NCI-H2196 treated with DMSO at 0.1 percent for 48 hours (cell line): ENCODE measurements around the gene ATXN7L3.
"Not testable (repeated sequence)": the region's sequence is repeated elsewhere in the genome, so short reads cannot be mapped to it uniquely, and the experiment has no call there.

Experiments
- DNase-seq: peaks from one replicate; lab custom pipeline; 2025; ENCODE audit not compliant: unreplicated experiment; lab: John Stamatoyannopoulos, UW

The ATXN7L3 gene, protein sequence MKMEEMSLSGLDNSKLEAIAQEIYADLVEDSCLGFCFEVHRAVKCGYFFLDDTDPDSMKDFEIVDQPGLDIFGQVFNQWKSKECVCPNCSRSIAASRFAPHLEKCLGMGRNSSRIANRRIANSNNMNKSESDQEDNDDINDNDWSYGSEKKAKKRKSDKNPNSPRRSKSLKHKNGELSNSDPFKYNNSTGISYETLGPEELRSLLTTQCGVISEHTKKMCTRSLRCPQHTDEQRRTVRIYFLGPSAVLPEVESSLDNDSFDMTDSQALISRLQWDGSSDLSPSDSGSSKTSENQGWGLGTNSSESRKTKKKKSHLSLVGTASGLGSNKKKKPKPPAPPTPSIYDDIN

DNA sequence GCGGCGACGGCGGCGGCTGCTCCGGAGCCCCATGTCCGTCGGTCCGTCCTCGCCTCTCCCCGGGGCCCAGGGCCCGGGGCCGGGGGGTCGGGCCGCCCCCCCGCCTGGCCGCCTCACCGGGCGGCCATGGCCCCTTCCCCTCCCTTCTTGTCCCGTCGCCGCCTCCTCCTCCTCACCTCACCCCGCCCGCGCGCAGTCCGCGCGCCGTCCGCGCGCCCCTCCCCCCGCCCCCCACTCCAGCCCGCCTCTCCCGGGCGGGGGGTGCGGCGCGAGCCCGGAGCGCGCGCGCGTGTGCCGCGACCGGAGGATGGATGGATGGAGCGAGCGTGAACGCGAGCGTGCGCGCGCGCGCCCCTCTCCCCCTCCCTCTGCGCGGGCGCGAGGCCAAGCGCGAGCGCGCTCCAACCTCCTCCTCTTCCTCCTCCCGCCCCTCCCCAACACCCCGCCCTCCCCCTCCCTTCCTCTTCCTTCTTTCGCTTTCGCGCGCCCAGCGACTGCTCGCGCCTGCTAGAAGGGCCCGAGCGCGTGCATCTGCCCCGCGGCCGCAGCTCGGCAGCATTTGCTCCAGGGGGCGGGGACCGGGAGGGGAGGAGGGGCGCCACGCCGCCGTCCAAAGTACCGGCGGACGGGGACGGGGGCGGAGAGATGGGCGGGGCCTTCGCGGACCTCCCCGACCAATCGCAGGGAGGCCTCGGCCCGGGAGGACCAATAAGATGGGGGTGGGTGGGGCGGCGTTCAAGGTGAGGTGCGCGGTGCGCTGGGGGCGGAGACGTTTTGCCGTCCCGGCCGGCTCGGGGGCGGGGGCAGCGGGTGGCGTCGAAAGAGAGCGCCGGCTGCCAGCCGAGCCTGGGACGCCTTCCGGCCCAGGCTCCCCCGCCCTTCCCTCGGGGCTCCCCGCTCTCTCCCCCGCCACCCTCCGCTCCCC is at the start of gene ATXN7L3:
Gene ATXN7L3 (minus strand): TSS at position 332 of the 925 bp plus-strand sequence. CDS start 1,814 bp downstream, outside the sequence.
- peak; percentile 96 for DNase-seq

DNA sequence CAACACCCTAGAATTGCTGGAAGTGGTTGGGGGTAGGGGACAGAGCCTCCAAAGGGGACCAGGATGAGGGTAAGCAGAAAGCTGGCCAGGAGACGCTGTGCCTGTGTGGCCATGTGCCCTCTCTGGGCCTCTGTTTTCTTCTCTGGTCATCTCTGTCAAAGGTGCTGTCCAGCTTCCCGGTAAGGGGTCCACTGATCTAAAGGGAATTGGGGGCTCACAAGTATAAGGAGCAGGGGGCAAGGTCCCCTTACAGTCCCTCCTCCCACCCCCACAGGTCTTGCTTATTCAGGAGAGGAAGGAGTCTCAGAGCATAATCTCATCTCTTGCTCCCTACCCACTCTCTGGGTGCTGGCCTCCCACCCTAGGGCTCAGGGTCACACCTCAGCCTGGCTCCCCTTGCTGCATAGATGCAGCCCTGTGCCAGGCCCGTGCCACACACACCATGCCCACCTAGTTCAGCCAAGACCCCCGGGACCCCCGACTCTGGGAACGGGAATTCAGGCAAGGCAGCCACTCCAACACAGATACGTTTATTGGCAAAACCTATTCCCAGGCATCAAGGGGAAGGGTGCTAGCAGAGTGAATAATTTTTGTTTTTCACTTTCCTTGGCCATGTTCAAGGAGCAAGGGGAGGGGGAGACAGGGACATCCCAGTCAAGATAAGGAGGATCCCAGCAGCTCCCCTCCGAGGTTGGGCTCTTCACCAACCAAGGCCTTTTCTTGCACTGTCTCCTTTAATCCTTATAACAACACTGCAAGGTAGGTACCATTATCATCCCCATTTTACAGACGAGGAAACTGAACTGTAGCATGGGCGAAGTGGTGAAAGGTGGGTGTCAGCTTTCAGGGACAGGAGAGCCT is 48.4 kb upstream of the ATXN7L3 start:
- DNase-seq, result no peak

DNA sequence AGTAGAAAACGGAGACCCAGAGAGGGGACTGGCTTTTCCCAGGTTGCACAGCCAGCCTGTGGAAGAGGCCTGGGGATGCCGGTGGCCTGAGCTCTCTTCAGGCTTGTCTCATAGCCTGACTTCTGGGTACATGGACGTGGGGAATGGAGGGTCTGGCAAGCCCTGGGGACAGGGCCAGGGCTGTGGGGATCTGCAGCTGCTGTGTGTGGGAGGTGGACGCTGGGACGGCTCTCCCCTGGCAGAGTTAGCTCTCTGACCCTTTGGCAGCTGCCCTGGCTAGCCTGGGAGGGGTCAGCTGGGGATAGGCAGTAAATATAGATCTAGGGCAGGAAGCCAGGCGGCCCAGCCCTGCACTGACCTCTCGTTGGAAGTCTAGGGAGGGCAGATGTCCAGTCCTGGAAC is 47.8 kb upstream of the ATXN7L3 start:
- no peak for DNase-seq

DNA sequence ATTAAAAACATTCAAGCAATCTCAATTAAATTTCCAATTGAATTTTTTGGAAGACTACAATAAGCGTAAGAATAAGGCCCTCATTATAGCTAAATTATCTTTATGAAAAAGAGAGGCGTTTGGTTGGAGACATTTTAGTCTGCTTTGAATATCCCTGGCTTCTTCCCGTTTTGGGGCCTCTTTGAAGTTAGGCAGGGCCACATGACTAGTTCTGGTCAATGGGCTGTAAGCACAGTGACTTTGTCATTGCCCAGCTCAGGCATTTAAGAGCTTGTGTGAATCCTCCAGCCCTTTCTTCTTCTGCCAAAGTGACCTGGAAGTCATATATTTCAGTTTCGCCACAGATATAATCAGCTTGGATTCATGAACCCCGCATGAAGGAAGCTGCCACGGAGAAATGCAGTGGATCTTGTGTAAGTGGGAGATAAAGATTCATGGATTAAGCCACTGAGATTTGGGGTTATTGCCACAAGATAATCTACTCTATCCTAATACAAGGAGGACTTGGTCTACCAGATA is 41.5 kb upstream of the ATXN7L3 start:
- DNase-seq, result no peak

DNA sequence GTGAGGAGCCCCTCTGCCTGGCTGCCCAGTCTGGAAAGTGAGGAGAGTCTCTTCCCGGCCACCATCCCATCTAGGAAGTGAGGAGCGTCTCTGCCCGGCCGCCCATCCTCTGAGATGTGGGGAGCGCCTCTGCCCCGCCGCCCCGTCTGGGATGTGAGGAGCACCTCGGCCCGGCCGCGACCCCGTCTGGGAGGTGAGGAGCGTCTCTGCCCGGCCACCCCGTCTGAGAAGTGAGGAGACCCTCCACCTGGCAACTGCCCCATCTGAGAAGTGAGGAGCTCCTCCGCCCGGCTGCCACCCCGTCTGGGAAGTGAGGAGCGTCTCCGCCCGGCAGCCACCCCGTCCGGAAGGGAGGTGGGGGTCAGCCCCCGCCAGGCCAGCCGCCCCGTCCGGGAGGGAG is 38.2 kb upstream of the ATXN7L3 start:
- not testable (repeated sequence) for DNase-seq

DNA sequence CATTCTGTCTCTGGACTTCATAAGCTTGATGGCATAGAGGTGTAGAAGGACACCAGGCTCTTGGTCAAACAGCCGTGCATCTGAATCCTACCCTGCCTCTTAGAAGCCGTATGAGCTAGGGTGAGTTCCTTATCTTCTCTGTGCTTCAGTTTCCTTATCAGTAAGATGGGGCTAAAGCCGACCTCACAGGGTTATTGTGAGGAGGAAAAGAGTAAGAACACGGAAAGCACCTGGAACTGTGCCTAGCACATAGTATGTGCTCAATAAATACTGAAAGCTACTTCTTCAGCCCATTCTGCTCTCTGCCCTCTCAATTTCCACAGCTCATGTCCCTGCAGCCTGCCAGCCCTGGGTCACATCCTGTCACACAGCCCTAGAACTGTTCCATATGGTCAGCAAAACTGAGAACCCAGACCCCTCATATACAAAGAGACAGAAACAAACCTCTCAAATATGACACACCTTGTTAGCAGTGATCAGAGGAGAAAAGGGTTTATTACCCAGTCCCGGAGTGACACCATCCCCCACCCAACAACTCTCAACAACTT is 36.8 kb upstream of the ATXN7L3 start:
- no peak for DNase-seq

DNA sequence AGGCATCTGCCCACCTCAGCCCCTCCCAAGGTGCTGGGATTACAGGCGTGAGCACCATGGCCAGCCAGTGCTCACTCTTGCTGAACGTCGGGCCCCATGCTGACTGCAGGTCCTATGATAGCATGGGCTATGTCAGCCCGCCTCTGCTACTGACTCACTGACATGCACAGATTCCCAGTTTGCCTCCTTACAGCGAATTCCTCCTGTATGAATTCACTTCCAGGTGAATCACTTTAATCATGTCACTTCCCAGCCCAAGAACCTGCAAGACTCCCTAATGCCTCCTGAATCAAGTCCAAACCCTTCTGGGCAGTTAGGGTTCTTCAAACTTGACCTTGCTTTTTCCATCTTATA is 35.9 kb upstream of the ATXN7L3 start:
- no peak for DNase-seq

DNA sequence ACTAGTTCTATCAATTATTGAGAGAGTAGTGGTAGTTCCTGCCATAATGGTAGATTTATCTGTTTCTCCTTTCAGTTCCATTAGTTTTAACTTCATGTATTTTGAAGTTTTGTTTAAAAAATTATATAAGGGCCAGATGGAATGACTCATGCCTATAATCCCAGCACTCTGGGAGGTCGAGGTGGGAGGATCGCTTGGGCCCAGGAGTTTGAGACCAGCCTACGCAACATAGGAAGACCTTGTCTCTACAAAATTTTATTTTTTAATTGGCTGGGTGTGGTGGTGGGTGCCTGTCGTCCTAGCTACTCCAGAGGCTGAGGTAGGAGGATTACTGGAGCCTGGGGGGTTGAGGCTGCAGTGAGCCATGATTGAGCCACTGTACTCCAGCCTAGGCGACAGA is 33.9 kb upstream of the ATXN7L3 start:
- no peak for DNase-seq

DNA sequence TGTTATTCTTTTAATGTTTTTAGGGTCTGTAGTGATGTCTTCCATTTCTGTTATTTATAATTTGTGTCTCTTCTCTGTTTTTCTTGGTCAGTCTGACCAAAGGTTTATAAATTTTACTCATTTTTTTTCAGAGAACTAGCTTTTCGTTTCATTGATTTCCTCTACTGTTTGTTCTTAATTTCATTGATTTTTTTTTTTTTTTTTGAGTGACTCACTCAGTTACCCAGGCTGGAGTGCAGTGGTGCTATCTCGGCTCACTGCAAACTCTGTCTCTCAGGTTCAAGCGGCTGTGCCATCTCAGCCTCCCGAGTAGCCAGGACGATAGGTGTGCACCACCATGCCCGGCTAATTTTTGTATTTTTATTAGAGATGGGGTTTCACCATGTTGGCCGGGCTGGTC is 32.4 kb upstream of the ATXN7L3 start:
- DNase-seq, result no peak

DNA sequence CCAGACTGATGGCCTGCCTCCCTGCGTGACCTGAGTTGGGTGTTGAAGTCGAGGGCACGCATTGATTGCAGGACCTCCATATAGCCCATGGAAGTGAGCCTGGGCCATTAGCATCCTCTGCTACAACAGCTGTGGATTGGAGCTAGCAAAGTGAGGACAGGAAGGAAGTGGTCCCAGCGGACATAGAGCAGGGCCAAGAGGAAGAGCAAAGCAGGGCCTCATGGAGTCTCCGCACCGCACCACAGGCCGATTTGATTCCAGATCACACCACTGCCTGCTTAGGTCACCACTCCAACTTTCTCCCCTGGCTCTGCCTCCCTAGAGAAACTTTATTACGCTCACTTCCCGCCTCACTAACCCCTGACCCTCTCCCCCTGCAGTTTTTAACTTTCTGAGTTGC is 30.5 kb upstream of the ATXN7L3 start:
- DNase-seq, result no peak

DNA sequence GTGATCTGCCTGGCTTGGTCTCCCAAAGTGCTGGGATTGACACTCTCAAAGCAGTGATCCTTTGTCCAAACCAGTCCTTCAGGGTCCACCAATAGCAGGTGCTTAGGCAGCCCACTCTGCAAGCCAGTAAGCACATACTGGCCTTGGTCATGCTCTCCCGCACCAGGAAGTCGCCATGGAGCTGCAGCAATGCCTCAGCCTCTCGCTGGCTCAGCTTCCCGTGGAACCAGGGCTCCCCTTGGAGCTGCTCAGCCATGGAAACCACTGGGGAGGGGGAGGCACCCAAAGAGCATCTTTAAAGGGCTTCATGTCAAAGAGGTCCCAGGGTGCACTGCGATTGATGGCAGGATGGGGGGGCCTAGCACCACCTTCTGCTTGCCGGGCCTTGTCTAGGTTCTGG is 29.4 kb upstream of the ATXN7L3 start:
- DNase-seq, result no peak

DNA sequence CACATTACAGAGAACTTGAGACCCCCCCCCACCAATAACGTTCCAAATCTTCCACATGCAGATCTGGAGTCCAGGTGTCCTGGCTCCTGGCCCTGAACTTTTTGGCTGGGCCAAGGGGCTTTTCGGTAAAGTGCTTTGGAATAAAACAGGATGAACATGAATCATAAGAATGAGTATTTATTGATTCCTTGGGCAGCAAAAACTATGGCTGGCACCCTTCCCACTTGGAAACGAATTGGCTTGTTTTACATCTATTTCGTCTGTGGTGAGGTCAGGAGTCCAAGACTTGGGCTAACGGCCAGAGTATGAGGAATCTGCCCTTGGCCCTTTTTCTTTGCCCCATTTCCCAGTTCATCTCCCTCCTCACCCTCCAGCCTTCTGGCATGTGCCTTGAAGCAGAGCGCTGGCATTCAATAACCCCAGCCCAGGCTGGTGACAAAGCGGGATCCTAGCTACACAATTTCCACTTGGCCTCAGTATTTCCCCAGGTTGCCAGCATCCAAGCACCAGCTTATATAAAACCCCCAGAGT is 23.9 kb upstream of the ATXN7L3 start:
- no peak for DNase-seq

DNA sequence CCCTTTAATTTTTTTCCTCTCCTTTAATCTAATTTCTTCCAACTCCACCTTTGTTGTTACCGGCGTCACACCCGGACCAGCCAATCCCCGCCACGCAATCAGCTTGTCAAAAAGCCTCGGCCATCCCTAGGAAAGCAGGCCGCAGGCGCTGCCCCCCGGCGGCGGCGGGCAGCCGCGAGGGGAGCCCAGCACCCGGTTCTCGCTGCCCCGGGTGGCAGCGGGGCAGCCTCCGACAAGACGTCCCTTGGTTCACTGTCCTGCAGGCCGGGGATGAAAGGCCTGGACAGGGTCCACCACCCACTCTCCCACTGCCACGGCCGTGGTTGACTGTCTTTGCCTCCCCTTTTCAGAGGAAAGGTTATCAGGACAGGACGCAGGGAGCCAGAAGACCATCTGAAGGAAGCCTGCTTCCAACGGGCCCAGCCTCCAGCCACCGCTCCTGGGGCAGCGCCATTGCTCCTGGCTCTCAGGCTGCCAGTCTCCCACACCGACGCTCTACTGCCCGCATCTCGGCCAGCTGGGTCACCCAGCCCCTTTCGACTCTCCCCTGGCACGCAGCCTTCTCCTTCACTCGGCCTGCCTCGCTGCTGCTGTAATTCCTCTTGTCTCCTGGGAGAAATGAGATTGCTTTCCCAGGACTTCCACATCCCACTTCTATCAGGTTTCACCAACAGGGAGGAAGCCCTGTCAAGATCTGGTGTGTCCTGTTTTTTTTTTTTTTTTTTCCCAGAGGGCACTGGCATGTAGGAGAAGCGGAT is 22.6 kb upstream of the ATXN7L3 start:
- peak; percentile 49 for DNase-seq

DNA sequence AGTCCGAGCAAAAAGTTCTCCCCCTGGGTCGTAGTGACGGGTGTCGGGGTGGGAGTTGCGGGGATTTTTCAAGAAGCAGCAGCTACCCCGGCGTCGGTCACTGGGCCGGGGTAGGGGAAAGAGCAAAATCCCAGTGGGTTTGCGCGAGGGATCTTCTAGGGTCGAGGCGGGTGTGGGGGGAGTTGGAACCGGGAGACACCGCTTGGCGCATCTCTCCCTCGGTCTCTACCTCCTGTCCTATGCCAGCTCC is 22.1 kb upstream of the ATXN7L3 start:
- no peak for DNase-seq

DNA sequence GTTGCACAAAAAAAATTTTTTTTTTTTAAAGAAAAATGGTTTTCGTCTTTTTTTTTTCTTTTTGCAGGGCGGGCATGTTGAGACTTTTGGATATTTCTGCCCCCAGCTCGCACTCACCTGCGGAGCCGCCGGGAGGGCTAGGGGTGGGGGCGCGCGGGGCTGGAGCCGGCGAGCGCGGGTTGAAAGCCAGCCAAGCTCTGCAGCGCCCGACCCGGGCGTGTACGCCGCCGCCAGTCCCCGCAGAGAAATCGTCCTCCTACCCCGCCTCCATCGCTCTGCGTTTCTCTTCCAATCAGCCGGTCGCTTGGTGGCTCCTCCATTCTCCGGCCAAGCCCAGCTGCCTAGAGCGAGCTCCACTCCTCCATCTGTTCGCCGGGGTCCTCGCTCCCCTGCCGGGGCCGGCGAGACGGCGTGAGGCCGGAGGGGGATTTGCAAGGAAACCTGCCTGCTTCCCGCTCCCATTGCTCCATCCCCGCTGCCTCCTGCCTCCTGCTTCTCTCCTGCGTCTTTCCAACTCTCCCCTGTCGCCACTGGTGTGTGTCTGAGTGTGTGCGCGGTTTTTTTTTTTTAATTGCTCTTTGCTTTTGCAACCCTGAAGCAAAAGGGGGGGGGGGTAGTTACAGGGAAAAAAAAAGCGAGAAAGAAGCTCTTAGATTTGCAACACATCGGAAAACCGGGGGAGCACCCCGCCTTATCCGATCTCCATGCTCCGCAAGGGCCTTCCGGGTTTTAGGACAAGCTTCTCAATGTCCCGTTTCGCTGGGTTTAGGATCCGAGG is 21.6 kb upstream of the ATXN7L3 start:
- DNase-seq, result peak; percentile 74

DNA sequence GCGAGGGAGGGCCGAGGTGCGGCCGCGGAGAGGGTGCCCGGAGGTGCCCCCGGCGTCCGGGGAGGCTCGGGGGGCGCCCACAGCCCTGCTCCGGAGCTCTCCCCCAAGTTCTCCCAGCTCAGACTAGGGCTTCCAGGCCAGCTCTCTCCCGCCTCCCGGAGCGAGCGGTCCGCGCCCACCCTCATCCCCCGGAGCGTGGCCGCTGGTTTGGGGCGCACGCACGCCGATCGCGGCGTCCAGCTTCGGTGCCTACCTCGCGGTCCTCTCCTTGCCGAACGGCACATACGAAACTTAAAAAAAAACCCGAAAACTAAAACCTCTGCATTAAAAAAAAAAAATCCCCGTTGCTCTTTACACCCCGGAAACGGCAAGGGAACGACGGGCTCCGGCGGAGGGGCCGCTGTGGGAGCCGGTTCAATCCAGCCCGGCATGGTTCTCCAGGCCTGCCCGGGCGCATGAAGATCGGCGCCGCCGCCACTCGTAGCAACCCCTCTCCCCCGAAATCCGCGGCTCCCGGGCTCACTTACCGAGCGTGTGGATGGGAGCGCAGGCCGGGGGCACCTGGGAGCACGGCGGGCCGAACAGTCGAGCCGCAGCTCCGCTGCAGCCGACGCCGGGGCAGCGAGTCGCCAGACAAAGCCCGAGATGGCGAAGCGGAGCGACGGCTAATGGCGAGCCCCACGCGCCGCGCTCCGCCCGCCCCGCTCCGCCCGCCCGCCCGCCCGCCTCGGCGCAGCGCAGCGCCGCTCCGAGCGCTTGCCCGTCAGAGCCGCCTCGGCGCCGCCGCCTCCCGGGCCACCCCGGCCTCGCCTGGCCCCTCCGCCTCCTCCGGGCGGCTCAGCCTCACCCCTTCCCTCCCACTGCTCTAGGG is 20.8 kb upstream of the ATXN7L3 start:
- peak; percentile 49 for DNase-seq

DNA sequence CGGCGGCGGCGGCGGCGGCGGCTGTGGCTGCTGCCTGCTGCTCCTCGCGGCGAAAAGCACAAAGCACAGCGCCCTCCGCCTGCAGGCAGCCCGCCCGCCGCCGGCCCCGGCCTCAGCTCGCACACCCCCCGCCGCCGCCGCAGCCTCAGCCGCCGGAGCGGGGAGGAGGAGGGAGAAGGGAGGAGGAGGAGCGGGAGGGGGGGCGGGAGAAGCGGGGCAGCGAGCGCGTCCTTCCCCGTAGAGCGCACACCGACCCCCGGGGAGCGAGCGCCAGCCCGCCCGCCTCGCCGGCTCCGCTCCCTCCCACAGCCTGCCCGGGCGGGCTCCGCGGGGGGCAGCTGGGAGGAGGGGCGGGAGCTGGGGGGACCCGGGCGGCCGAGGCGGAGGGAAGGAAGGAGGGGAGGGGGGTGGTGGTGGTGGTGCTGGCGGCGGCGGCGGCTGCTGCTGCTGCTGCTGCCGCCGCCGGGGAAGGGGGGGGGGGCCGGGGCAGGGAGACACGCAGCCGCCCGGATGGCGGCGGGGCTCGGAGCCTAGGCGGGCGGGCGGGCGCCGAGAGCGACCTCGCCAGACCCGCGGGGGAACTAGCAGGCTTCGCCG is 20.0 kb upstream of the ATXN7L3 start, which contains the start of gene UBTF:
Gene UBTF (minus strand): TSS at position 60 of the 597 bp plus-strand sequence. CDS start 1,446 bp downstream, outside the sequence.
- DNase-seq, result peak; percentile 57

DNA sequence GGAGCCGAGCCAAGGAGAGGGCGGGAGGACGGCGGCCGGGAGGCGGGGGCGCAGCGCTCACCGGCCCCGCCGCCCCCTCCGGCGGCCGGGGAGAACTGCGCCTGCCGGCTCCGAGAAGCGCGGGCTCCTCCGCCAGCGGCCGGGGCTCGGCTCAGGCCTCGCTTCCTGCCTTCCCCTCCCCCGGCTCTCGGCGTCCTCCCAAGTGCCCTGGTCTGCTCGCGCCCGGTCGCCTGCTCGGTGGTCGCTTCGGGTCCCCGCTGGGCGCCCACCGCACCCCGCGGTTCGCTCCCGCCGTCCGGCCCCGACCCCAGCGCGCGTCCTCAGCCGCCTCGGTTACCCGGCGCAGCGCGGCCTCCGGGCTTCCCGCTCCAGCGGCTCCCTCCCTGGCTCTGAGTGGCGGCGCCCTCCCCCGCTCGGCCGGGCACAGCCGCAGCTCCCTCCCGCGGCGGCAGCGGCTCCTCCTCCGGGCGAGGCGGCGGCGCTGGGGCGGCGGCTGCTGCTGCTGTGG is 19.5 kb upstream of the ATXN7L3 start:
- DNase-seq, result peak; percentile 60
